ENCODE data around the gene ARIH2.

Gene ARIH2

GRCh38 chr3:49015765-49016164, 97.1 kb downstream of the ARIH2 start:
- FAIRE-seq, result no peak
- no peak for DNase-seq (ENCODE audit: extremely low spot score, insufficient read length, low read depth)

- DNase-seq (ENCODE audit: extremely low spot score, insufficient read length, low read depth) (no peak), FAIRE-seq (no peak)
Observed at GRCh38 chr3:49016414-49017228, 98.0 kb downstream of the ARIH2 start.

- FAIRE-seq, result no peak
- no peak for DNase-seq (ENCODE audit: extremely low spot score, insufficient read length, low read depth)
Observed at GRCh38 chr3:49017229-49017970, 98.8 kb downstream of the ARIH2 start.

- FAIRE-seq (peak; percentile 50), DNase-seq (ENCODE audit: extremely low spot score, insufficient read length, low read depth) (no peak)
Observed at GRCh38 chr3:49017971-49018706, 99.5 kb downstream of the ARIH2 start, which contains the start of gene DALRD3. Gene DALRD3, minus strand, starts transcription at chr3:49018580. Its CDS starts 16 bp downstream, at chr3:49018564.

GRCh38 chr3:49018707-49019006, 100.0 kb downstream of the ARIH2 start:
- FAIRE-seq (no peak), DNase-seq (ENCODE audit: extremely low spot score, insufficient read length, low read depth) (no peak)

GRCh38 chr3:49019941-49020329, 101.3 kb downstream of the ARIH2 start:
- FAIRE-seq, result no peak
- DNase-seq (ENCODE audit: extremely low spot score, insufficient read length, low read depth), result no peak

- peak; percentile 67 for FAIRE-seq
- DNase-seq (ENCODE audit: extremely low spot score, insufficient read length, low read depth), result no peak
Observed at GRCh38 chr3:49020330-49021212, 101.9 kb downstream of the ARIH2 start.

GRCh38 chr3:49021213-49021812, 102.7 kb downstream of the ARIH2 start:
- FAIRE-seq, result peak; percentile 96
- DNase-seq (ENCODE audit: extremely low spot score, insufficient read length, low read depth), result peak; percentile 87

GRCh38 chr3:49021813-49022687, 103.4 kb downstream of the ARIH2 start, which contains the start of gene NDUFAF3:
Gene NDUFAF3, plus strand, starts transcription at chr3:49022121. Its CDS starts 24 bp downstream, at chr3:49022145.
- DNase-seq (ENCODE audit: extremely low spot score, insufficient read length, low read depth) (peak; percentile 75), FAIRE-seq (no peak)

- DNase-seq (ENCODE audit: extremely low spot score, insufficient read length, low read depth) (no peak), FAIRE-seq (no peak)
Observed at GRCh38 chr3:49022688-49023171, 104.1 kb downstream of the ARIH2 start.

- no peak for FAIRE-seq
- no peak for DNase-seq (ENCODE audit: extremely low spot score, insufficient read length, low read depth)
Observed at GRCh38 chr3:49023775-49024174, 105.1 kb downstream of the ARIH2 start.

- FAIRE-seq, result no peak
- DNase-seq (ENCODE audit: extremely low spot score, insufficient read length, low read depth), result no peak
Observed at GRCh38 chr3:49024449-49024848, 105.8 kb downstream of the ARIH2 start.

GRCh38 chr3:49025005-49025792, 106.6 kb downstream of the ARIH2 start:
- no peak for FAIRE-seq

GRCh38 chr3:49025793-49026520, 107.3 kb downstream of the ARIH2 start:
- DNase-seq (ENCODE audit: extremely low spot score, insufficient read length, low read depth) (no peak), FAIRE-seq (no peak)

More at GRCh38 chr3:49025005-49025792, 106.6 kb downstream of the ARIH2 start:
- no peak for DNase-seq (ENCODE audit: extremely low spot score, insufficient read length, low read depth)

GRCh38 chr3:49026536-49026935, 107.9 kb downstream of the ARIH2 start:
- FAIRE-seq (no peak), DNase-seq (ENCODE audit: extremely low spot score, insufficient read length, low read depth) (no peak)

- DNase-seq (ENCODE audit: extremely low spot score, insufficient read length, low read depth) (no peak), FAIRE-seq (no peak)
Observed at GRCh38 chr3:49027634-49028033, 109.0 kb downstream of the ARIH2 start.

- FAIRE-seq, result no peak
- DNase-seq (ENCODE audit: extremely low spot score, insufficient read length, low read depth), result no peak
Observed at GRCh38 chr3:49028298-49028672, 109.6 kb downstream of the ARIH2 start.

Data from GM18507 (cell line).